ENCODE measurements around the gene IER5L.

DNA sequence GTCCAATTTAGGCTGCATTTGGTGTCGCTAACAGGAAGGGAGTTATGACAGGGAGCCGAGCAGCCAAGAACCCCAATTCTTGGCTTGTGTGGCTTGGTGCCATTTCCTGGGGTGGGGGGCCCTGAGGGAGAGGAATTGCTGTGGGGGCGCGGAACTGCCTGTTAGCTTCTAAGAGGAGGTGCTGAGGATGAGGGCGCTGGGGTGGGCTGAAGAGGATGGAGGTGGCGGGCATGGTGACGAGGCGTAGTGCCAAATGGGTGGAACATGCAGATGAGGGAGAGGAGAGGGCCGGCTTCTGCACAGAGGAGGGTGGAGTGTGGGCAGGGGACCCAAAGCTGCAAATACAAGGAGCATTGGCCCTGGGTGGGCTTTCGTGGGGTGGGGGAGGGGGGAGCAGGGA is 27.9 kb downstream of the IER5L start:
- TF ChIP-seq, protein P1, sequence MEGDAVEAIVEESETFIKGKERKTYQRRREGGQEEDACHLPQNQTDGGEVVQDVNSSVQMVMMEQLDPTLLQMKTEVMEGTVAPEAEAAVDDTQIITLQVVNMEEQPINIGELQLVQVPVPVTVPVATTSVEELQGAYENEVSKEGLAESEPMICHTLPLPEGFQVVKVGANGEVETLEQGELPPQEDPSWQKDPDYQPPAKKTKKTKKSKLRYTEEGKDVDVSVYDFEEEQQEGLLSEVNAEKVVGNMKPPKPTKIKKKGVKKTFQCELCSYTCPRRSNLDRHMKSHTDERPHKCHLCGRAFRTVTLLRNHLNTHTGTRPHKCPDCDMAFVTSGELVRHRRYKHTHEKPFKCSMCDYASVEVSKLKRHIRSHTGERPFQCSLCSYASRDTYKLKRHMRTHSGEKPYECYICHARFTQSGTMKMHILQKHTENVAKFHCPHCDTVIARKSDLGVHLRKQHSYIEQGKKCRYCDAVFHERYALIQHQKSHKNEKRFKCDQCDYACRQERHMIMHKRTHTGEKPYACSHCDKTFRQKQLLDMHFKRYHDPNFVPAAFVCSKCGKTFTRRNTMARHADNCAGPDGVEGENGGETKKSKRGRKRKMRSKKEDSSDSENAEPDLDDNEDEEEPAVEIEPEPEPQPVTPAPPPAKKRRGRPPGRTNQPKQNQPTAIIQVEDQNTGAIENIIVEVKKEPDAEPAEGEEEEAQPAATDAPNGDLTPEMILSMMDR (IDR thresholded peaks at IDR 0.05): no peak
- no peak for TF ChIP-seq EP300 (IDR thresholded peaks at IDR 0.05)
